ENCODE measurements around the gene CARD14.
"Not testable (repeated sequence)": the region's sequence is repeated elsewhere in the genome, so short reads cannot be mapped to it uniquely, and the experiment has no call there.

Gene CARD14

GRCh38 chr17:80223838-80224497 is 54.1 kb downstream of the CARD14 start:
- no peak for DNase-seq (ENCODE audit: low read depth)

- DNase-seq (ENCODE audit: low read depth) = no peak
Observed at GRCh38 chr17:80224683-80225082, 54.9 kb downstream of the CARD14 start.

GRCh38 chr17:80225230-80225629 is 55.4 kb downstream of the CARD14 start:
- no peak for DNase-seq (ENCODE audit: low read depth)

- no peak for DNase-seq (ENCODE audit: low read depth)
Observed at GRCh38 chr17:80227156-80227555, 57.3 kb downstream of the CARD14 start.

- no peak for DNase-seq (ENCODE audit: low read depth)
Observed at GRCh38 chr17:80227666-80228065, 57.8 kb downstream of the CARD14 start.

DNA sequence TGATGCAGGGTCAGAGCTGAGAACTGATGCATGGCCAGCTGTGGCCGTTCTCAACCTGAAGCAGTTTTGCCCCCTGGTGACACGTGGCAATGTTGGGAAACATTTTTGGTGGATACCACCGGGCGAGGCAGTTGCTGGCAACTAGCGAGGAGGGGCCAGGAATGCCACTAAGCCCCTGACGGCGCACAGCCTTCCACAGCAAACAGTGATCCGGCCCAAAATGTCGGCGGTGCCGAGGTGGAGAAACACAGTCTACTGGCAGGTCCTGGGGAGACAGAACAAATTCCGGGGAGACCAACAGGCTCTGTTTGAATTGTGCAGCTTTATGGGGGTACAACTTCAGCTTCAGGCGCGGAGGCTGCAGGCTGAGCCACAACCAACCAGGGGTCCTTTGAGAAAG is 58.6 kb downstream of the CARD14 start:
- no peak for DNase-seq (ENCODE audit: low read depth)

- DNase-seq (ENCODE audit: low read depth) = no peak
Observed at GRCh38 chr17:80229011-80229410, 59.2 kb downstream of the CARD14 start.

- DNase-seq (ENCODE audit: low read depth) = no peak
Observed at GRCh38 chr17:80232438-80232837, 62.6 kb downstream of the CARD14 start.

- DNase-seq (ENCODE audit: low read depth) = no peak
Observed at GRCh38 chr17:80233202-80233601, 63.4 kb downstream of the CARD14 start.

DNA sequence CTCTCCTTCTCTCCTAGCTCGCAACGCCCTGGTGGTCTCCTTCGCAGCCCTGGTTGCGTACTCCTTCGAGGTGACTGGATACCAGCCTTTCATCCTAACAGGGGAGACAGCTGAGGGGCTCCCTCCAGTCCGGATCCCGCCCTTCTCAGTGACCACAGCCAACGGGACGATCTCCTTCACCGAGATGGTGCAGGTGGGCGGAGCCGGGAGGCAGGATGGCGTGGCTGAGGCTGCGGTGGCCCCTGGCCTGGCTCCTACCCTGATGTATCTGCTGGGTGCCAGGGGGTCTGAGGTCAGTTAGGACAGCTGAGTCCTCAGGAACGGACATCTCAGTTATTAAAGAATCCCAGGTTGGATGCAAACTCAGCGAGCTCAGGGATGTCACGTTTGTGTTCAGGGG is 67.1 kb downstream of the CARD14 start:
- DNase-seq (ENCODE audit: low read depth) = no peak

DNA sequence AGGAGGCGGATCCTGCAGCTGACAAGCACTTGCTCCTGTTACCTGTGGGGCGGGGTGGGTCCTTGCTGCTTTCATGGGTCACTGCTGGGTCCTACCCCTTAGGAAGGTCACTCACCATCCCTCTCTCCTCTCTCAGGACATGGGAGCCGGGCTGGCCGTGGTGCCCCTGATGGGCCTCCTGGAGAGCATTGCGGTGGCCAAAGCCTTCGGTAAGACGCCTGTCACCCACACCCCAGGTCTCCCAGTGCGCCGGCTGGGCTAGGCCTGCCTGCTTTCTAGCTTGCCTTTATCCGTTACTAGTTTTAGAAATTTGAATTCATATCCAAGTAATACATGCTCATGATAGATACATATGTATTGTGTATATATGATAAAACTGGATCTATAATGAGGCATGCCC is 67.6 kb downstream of the CARD14 start:
- DNase-seq (ENCODE audit: low read depth) = no peak

DNA sequence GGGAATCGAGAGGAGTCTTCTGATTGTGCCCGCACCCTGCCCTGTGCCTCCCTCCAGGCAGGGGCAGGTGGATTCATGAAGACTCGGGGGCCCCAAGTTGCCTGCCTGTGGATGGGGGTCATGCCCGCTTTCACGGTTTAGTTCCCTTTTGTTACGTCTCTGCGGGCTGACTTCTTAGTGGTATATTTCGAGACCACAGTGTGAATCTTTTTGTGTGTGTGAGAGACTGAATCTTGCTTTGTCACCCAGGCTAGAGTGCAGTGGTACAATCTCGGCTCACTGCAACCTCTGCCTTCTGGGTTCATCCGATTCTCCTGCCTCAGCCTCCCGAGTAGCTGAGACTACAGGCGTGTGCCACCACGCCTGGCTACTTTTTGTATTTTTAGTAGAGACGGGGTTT is 72.7 kb downstream of the CARD14 start:
- DNase-seq (ENCODE audit: low read depth) = no peak

- no peak for DNase-seq (ENCODE audit: low read depth)
Observed at GRCh38 chr17:80243526-80244433, 74.0 kb downstream of the CARD14 start.

GRCh38 chr17:80244448-80244847 is 74.6 kb downstream of the CARD14 start:
- DNase-seq (ENCODE audit: low read depth) = not testable (repeated sequence)

DNA sequence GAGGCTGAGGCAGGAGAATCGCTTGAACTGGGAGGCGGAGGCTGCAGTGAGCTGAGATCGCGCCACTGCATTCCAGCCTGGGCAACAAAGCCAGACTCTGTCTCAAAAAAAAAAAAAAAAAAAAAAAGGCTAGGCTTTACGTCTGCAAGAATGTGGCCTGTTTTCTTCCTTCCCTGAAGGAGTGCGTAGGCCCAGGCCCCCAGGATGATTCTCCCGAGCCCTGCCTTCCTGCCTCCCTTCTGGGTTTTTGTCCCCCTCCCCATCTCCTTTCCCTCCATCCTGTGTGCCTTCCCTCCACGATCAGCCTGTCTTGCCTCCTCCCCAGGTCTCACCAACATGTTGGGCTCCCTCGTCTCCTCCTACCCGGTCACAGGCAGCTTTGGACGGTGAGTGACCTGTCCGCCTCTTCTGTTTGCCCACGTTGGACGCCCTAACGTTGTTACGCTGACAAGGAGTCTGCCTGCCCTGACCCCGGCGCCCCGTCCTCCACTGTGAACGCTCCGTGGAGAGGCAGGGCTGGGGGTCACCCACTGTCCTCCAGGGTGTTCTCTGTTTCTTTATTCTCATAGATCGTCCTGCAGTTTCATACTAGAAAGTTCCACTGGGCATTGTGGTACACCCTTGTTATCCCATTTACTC is 75.2 kb downstream of the CARD14 start:
- DNase-seq (ENCODE audit: low read depth) = no peak

GRCh38 chr17:80245566-80246265 is 75.9 kb downstream of the CARD14 start:
- DNase-seq (ENCODE audit: low read depth) = no peak

GRCh38 chr17:80246266-80246681 is 76.4 kb downstream of the CARD14 start:
- no peak for DNase-seq (ENCODE audit: low read depth)

- no peak for DNase-seq (ENCODE audit: low read depth)
Observed at GRCh38 chr17:80246726-80247125, 76.9 kb downstream of the CARD14 start.

DNA sequence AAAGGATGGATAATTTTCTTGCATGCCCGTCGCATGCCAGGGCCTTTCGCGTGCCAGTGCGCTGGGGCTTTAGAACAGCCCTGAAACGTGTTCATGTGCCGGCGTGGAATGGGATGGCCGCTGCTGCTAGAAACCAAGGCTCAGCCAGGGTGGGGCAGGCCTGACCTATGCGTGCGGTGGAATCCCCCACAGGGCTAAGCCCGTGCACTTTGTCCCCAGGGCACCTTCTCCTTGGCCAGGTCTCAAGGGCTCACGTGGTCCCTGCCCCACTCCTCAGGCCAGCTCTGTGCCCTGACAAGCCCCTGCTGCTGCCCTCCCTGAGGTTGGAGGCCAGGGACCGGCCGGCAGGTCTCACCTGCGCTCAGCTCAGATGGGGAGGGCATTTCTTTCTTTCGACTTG is 77.7 kb downstream of the CARD14 start:
- no peak for DNase-seq (ENCODE audit: low read depth)

DNA sequence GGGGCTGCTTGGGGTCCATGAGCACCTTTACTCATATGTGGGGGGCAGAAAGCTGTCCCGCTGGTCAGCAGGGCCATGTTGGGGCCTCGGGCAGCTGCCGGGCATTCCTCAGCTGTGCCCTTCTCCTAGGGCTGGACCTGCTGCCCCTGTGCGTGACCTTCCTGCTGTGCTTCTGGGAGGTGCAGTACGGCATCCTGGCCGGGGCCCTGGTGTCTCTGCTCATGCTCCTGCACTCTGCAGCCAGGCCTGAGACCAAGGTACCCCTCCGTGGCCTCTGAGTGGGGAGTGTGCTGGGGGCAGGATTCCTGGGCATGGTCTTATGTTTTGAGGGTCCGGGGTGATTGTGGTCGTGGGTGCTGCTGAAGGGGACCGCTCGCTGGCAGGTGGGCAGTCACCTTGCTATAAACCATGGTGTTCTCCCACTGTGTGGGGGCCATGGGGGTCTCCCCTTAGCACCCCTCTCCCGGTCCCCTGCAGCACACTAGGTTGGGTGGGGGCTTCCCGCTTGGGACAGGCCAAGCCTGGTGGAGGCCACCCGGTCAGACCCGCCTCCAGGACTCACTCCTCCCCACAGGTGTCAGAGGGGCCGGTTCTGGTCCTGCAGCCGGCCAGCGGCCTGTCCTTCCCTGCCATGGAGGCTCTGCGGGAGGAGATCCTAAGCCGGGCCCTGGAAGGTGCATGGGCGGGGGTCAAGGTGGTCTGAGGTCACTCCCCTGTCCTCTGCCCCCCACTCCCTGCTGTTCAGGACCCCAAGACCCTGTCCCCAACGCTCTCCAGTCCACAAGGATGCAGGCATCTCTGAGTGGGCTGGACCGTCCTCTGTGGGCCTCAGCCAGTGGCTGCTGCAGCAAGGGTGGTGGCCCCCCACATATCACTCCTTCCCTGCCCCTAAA is 78.4 kb downstream of the CARD14 start:
- no peak for DNase-seq (ENCODE audit: low read depth)

Measured in stimulated activated CD8-positive, alpha-beta memory T cell treated with anti-CD3 and anti-CD28 coated beads, Interleukin-15, amount 100 ng/mL, for 24 hours (primary cell).